GM18861 (cell line): ENCODE data around the gene OR14K1.
"Not testable (repeated sequence)": the region's sequence is repeated elsewhere in the genome, so short reads cannot be mapped to it uniquely, and the experiment has no call there.

ENCODE experiments used
- ATAC-seq: cut with Tn5 transposase; IDR thresholded peaks from one replicate; pipeline ENCODE4 v1.9.1; 2021; ENCODE audit not compliant: unreplicated experiment

OR14K1 gene, protein sequence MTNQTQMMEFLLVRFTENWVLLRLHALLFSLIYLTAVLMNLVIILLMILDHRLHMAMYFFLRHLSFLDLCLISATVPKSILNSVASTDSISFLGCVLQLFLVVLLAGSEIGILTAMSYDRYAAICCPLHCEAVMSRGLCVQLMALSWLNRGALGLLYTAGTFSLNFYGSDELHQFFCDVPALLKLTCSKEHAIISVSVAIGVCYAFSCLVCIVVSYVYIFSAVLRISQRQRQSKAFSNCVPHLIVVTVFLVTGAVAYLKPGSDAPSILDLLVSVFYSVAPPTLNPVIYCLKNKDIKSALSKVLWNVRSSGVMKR

DNA sequence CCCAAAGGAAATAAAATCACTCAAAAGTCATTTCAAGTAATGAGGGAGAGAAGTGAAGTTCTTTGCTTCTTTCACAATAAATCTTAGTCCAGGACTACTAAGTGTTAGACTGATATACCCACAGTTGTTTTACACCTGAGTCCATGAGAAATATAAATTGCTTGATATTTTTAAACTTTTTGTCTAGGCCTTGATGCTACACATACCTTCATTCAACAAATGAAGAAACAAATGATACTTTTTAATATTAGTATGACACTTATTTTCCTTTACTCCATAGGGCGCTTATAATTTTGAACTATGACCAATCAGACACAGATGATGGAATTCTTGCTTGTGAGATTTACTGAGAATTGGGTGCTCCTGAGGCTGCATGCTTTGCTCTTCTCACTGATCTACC lies at the start of gene OR14K1:
Gene OR14K1 (plus strand): TSS at position 301 of the 400 bp plus-strand sequence. CDS start 0 bp downstream, at position 301.
- ATAC-seq: no peak

DNA sequence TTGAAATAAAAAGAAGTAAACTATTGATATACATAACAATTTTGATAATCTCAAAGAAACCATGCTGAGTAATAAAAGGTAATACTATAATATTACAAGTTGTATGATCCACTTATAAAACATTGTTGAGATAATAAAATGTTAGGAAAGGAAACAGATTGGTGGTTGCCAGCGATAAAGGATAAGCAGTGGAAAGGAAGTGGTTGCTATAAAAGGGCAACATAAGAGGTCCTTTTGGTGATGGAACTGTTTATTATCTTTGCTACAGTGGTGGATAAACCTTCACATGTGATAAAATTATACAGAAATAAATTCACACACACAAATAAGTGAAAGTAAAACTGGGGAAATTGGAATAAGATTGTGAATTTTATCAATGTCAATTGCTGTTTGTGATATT lies 37.1 kb upstream of the OR14K1 start:
- ATAC-seq: no peak

GRCh38 chr1:247710681-247711080 lies 27.7 kb upstream of the OR14K1 start:
- ATAC-seq: not testable (repeated sequence)

DNA sequence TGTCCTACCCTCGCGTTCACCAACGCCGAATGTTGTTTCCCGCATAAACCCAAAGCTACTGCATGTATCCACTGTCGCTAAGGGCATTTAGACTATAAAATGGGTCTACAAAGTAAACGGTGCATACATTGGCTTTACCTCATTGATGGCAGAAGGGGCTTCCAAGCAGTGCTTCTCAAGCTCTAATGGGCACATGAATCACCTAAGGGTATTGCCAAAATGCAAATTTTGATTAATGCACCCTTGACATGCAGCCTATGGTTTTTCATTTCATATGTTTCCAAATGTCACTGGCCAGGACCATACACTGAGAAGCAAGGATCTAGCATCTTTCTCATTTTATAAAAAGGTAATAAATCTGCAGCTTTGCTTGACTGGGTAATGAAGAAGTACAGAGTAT lies 24.7 kb upstream of the OR14K1 start:
- no peak for ATAC-seq

DNA sequence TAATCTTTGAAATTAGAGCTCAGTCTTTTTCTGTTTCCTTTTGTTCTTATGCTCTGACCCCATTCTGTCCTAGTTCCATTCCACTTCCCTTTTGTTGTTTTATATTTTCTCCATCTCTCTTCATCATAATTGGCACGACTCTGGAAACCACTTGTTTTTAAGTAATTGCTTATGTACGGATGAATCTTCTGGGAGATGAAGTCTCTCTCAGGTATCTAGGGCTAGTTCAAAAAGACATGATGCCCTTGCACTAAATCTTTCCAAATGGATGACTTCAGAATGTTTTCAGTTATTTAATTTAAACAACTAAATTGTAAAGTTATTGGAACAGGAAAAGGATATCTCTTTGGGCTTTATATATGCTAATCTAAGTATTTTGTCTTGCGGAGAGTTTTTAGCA lies 21.9 kb upstream of the OR14K1 start, which contains the start of gene OR6F1:
Gene OR6F1 (minus strand): TSS at position 101 of the 400 bp plus-strand sequence. CDS start 3,891 bp downstream, outside the sequence.
- ATAC-seq: no peak

DNA sequence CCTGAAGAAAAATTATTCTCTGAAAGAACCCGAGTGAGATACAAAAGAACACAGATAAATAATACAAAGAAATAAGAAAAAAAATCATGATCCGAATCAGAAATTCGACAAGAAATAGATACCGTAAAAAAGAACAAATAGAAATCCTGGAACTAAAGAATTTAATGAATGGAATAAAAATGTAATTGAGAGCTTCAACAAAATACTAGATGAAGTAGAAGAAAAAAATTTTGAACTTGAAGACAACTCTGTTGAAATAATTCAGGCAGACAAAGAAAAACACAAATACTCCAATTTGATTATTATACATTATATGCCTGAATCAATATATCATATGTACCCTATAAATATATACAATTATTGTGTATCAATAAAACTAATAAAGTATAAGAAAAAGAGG lies 17.2 kb upstream of the OR14K1 start:
- ATAC-seq: no peak

DNA sequence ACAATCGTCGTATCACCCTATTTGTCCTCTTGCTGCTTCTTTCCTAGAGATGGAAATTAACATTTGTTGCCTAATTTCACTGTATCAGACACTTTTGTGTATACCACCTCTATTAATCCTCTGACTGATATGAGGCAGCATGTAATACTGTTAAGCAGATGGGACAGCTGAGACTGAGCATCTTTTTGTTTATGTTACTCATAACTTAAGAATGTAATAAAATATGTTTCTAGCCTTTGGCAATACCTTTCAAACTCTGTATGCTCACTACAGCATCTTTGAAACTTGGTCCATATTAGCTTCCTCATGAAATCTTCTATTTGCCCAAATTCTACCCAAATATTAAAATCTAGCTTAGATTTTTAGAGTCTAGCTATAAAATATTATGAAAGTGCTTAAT lies 2.3 kb downstream of the OR14K1 start:
- ATAC-seq: no peak

DNA sequence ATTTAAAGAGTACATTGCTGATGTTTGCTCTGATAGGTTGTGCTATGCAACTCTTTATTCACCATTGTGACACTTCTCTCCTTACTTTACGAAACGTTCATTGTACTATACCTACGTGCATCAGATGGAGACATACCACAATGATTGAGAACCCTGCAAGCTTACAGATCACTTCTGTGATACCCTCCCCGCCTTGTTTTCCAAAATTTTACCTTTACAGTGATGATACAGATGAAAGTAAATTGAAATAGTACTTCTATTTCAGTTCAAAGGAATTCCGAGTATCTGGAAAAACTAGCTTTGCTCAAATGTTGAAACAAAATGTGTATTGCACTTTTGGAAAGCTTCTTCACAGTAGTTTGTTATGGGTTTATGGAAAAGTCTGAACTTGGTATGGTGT lies 3.3 kb downstream of the OR14K1 start:
- ATAC-seq: no peak

DNA sequence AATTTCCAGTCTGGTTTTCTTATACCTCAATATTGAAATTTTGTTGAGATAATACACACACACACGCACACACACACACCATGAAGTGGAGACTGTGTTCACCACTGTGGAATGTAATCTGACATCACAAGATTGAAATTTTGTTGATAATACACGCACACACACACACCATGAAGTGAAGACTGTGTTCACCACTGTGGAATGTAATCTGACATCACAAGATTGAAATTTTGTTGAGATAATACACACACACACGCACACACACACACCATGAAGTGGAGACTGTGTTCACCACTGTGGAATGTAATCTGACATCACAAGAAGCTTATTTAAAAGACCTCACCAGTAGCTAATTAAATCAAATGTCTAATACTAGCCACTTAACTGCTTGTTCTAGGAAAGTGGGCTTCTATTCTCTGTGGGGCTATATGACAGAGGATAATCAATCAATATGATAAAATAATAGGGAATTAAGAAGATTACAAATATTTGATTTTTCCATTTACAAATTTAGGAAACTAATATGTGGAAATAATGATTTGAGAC lies 3.9 kb downstream of the OR14K1 start:
- not testable (repeated sequence) for ATAC-seq

DNA sequence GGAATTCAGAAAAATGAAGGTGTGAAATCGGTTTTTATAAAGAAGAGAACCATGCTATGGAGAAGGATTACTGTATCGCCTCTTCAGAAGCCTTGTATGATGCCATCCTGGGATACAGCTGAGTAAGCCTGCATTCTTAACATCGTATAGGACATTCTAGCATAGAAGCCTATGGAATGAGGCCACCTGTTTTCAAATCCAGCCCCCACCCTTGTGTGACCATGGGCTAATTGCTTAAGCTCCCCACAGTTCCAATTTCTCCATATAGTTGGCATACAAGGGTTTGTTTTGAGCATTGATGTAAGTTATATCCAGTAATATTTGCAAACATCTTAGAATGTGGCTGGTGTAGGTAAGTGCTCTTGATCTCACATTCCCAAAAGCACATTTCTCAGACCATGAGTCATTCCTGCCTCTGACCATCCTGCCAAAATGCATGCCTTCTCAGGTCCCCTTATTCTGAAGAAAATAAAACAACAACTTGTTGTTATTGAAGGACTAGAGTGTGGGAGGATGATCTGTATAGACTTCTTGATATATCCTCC lies 8.0 kb downstream of the OR14K1 start:
- no peak for ATAC-seq

DNA sequence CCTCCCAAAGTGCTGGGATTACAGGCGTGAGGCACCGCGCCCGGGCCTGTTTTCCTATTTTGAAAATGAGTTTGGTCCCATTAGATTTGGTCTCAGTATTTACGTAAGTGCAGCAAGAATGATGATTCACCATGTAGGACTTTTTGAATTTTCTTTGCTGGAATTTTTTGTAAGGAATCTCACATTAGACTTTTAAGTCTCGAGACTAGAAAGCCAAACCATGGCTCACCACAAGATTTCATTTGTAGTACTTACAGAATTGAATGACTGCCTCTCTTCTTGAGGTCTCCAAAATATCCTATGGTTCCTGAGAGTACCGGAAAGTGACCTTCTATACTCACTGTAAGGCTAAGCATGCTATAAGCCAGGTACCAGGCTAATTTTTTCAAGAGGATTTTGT lies 9.2 kb downstream of the OR14K1 start:
- no peak for ATAC-seq

- no peak for ATAC-seq
Measured at GRCh38 chr1:247748041-247748440, 9.6 kb downstream of the OR14K1 start, which contains the start of gene OR14A2. Gene OR14A2, minus strand, starts transcription at chr1:247748141.

DNA sequence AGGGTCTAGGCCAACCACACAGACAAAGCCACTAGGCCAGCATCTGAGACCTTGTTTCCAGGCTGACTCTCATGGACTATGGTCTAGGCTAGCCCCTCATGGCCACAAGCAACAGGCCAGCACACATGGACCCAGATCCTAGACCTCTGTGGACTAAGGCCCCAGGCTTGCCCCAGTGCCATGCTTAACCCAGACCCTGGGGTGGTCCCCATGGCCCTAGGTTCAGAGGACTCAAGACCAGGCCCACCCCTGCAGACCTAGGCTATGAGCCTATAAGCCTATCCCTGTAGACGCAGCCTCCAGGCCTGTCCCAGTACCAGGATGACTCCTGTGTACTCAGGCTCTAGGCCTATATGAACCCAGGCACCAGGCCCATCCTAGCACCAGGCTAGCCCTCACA lies 11.5 kb downstream of the OR14K1 start:
- no peak for ATAC-seq

- not testable (repeated sequence) for ATAC-seq
Measured at GRCh38 chr1:247754311-247754710, 15.9 kb downstream of the OR14K1 start.

DNA sequence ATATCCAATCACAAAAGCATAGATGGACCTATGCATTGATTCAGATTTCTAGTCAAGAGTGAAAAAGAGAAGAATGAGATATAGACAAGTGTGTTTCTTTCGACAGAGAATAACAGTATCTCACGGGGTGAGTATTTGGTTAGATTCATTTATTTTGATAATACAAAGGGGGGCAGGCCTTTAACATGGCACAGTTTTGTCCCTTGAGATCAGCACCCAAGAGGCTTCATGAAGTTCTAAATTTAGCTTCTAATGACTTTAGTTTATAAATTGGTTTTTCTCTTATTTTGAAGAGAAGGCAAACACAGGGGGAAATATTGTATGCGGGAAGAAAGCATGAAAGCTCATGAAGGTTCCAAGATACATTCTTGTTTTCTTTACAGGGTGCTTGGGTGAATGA lies 22.0 kb downstream of the OR14K1 start, which contains the start of gene OR1C1:
Gene OR1C1 (minus strand): TSS at position 101 of the 400 bp plus-strand sequence. CDS start 2,150 bp downstream, outside the sequence.
- ATAC-seq: no peak

GRCh38 chr1:247769603-247770002 lies 31.2 kb downstream of the OR14K1 start:
- ATAC-seq: no peak
